ENCODE measurements around the gene ZNF385C.

DNA sequence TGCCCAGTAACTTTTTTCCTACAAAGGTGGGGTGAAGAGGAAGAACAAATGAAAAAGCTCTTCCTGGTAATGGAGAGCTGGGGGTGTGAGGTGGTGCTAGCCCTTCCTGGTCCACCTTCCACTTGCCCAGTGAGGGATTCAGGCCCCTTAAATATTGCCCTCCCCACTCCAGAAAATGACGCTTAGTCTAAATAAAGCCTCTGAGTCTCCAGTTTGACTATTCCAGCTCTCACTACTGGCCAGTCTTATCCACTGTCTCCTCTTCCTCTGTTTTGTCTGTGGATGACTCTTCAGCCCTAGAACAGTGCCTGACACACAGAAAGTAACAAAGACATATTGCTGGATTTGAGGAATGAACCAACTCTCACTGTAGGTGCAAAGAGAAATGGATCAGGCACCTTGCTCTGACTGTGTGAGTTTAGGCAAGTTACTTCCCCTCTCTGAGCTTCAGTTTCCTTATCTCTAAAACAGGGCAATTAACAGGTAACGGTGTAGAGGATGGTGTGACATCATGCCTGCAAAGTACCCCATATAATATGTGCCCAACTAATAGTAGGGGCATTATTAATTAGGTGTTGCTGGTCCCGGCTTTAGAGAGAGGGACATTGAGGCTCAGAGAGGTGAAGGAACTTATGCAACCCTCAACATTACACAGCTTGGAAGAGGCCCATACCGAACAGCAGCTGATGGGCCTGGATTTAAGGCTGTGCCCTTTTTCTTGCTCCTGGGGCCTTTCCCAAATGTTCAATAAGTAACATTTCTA, 21.3 kb downstream of the ZNF385C start:
- TF ChIP-seq, protein P1, sequence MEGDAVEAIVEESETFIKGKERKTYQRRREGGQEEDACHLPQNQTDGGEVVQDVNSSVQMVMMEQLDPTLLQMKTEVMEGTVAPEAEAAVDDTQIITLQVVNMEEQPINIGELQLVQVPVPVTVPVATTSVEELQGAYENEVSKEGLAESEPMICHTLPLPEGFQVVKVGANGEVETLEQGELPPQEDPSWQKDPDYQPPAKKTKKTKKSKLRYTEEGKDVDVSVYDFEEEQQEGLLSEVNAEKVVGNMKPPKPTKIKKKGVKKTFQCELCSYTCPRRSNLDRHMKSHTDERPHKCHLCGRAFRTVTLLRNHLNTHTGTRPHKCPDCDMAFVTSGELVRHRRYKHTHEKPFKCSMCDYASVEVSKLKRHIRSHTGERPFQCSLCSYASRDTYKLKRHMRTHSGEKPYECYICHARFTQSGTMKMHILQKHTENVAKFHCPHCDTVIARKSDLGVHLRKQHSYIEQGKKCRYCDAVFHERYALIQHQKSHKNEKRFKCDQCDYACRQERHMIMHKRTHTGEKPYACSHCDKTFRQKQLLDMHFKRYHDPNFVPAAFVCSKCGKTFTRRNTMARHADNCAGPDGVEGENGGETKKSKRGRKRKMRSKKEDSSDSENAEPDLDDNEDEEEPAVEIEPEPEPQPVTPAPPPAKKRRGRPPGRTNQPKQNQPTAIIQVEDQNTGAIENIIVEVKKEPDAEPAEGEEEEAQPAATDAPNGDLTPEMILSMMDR (IDR thresholded peaks at IDR 0.05) = no peak
- TF ChIP-seq POLR2A (IDR thresholded peaks at IDR 0.05) = no peak

Measured in testis (tissue), 2 donors.